Heart right ventricle (tissue), 16 donors: ENCODE measurements around the gene NEU4. TPM values are rescaled to one million over a fixed set of nuclear protein-coding genes. Genes with fewer than 3 reads are reported as not detected.

Experiments used
- ATAC-seq, 8 donors: fragments of 200-7000 bp; cut with Tn5 transposase; one replicate each; pipeline ENCODE4 v1.9.1; 2020; ENCODE audit warnings: mild to moderate bottlenecking in 8 of 8, moderate library complexity in 8 of 8, moderate number of reproducible peaks in 1 of 8
- DNase-seq, 2 donors: peaks; one replicate each; pipeline ENCODE4 v3.0.0-alpha.2; 2020
- H3K27ac ChIP-seq, 10 donors: fragments of 200-600 bp; sonication (generic) in 2 of 10; one replicate each; pipeline versions ENCODE4 v1.5.0 to v1.8.0; 2020 to 2022; ENCODE audit warnings: mild to moderate bottlenecking in 3 of 10
- H3K27me3 ChIP-seq, 7 donors: fragments of 200-600 bp; one replicate each; pipeline ENCODE4 v1.8.0; 2021 to 2022; ENCODE audit warnings: mild to moderate bottlenecking in 2 of 7
- H3K36me3 ChIP-seq, 9 donors: fragments of 200-600 bp; sonication (generic) in 1 of 9; one replicate each; pipeline versions ENCODE4 v1.5.0 to v1.8.0; 2020 to 2022; ENCODE audit warnings: mild to moderate bottlenecking in 2 of 9
- H3K4me1 ChIP-seq, 9 donors: fragments of 200-600 bp; sonication (generic) in 1 of 9; one replicate each; pipeline versions ENCODE4 v1.5.0 to v1.8.0; 2020 to 2022; ENCODE audit warnings: mild to moderate bottlenecking in 4 of 9
- H3K4me3 ChIP-seq, 10 donors: fragments of 200-600 bp; sonication (generic) in 2 of 10; one replicate each; pipeline versions ENCODE4 v1.5.0 to v1.8.0; 2020 to 2022; ENCODE audit warnings: mild to moderate bottlenecking in 7 of 10, moderate library complexity in 2 of 10
- H3K9me3 ChIP-seq, 11 donors: fragments of 200-600 bp in 10 of 11; sonication (generic) in 2 of 11; one replicate each; pipeline versions ENCODE4 v1.5.0 to v1.8.0; 2013 to 2022; ENCODE audit warnings: mild to moderate bottlenecking in 2 of 11, control low read depth in 1 of 11, moderate library complexity in 1 of 11
- WGBS, 2 donors: extraction: QIAGEN DNeasy Blood & Tissue Kit; methylation state at CpG; one replicate each; pipeline ENCODE4 v1.1.7; 2013; ENCODE audit warnings: inconsistent platforms in 1 of 2; 5-methylcytosine and 5-hydroxymethylcytosine counted together
- intact Hi-C, 10 donors: fragments of 100-400 bp; cut with DNase I; formaldehyde crosslinking; loops; one replicate each; pipeline versions ENCODE4 v1.11.1 to v1.14.2; 2022
- polyA plus RNA-seq, 2 donors: library from polyadenylated mRNA; stranded (reverse); fragments of 200-250 nt; gene quantifications; one replicate each; pipeline ENCODE4 v1.2.3, GENCODE V29; 2013
- total RNA-seq, 10 donors: library from RNA; stranded (reverse); fragmentation: NEBNext Ultra II Directional in 3 of 10; extraction: Animal tissue kit (Norgen Biotek cat#: 25700) in 3 of 10; gene quantifications; one replicate each; pipeline versions ENCODE4 v1.2.1 to v1.2.4, GENCODE V29; 2021 to 2023
- TF ChIP-seq, protein P1 (sequence below), 9 donors: fragments of 200-600 bp; sonication (generic) in 2 of 9; IDR thresholded peaks; one replicate each; pipeline versions ENCODE4 v1.5.0 to v1.8.0; 2021 to 2022; ENCODE audit warnings: antibody characterized with exemption in 9 of 9, mild to moderate bottlenecking in 5 of 9, moderate library complexity in 1 of 9
- donor health status: Arrhythmogenic right ventricular cardiomyopathy.
- donor health status: ischemic (EF 13 %, LVEDD 7.1; RV severe dilation, severe dysfunction).
- donor health status: healthy with polysubstance abuse.
- donor health status: DM: no; HTN: yes; CAD: no.
- donor health status: DM: no; HTN: no; CAD: no.
- donor health status: ischemic (EF 25% LVEDD 6.9; RV normal size, moderate dysfunction).
- donor health status: ischemic (EF 25% LVEDD 5.7; RV mildly dilated, moderate dysfunction).
- donor health status: healthy.
- donor health status: DM: yes; HTN: yes; CAD: no.
- donor health status: Ischemic cardiomyopathy.
- donor health status: ischemic (EF 35%, LVEDD 5.7; RV mildly dilated, moderate dysfunction).
- donor health status: nonischemic (EF 11% LVEDD 7.7; RV severe dilation, severe dysfunction).
- donor health status: DM: yes; HTN: yes; CAD: no.
- donor health status: PGD.
- donor health status: ischemic (EF 29% LVEDD 5.4; RV normal size, mild dysfunction).
- donor health status: nonischemic (EF 23%, LVEDD 6.1; RV moderate dilation, normal function).

NEU4 gene
- total and polyA plus RNA-seq, 12 donors = 0.07 to 1.2 (median 0.46) TPM; not detected in 2

DNA sequence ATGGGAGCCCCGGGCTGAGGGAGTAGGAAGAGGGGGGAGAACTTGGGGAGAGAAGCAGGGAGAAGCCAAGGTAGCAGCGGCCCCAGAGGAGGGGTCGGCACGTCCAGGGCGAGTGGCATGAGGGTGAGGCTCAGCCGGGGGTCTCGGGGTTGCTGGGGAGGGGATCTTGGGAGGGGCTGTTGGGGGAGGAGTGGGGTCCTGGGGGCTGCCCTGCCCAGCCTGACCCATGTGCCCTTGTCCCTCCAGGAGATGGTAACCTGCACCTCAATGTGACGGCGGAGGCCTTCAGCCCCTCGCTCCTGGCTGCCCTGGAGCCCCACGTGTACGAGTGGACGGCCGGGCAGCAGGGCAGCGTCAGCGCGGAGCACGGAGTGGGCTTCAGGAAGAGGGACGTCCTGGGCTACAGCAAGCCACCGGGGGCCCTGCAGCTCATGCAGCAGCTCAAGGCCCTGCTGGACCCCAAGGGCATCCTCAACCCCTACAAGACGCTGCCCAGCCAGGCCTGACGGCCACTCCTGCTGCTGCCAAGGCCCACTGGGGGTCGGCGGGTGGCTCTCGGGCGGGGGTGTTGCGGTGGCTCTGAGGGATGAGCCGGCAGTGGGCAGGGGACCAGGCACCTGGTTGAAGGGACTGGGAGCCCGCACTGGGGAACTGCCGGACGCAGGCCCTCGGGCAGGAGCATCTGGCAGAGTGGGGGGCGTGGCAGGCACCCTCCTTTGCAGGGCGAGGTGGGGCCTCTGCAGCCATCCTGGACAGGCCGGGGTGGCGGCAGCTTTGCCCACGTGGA lies 41.3 kb upstream of the NEU4 start:
- Histone ChIP-seq H3K27ac (no peak overlapping the region), H3K9me3 (no peaks in the 10 kb centered on the region), H3K4me1 (peaks cover 0 to 17% (median 0%) of the 10 kb centered on the region in 9 donors), H3K27me3 (peaks cover 0 to 5% (median 0%) of the 10 kb centered on the region in 7 donors), H3K36me3 (peaks cover 0 to 5% (median 0%) of the 10 kb centered on the region in 9 donors), H3K4me3 (no peak overlapping the region)
- intact Hi-C loops = no loop called here
- TF ChIP-seq, protein P1, sequence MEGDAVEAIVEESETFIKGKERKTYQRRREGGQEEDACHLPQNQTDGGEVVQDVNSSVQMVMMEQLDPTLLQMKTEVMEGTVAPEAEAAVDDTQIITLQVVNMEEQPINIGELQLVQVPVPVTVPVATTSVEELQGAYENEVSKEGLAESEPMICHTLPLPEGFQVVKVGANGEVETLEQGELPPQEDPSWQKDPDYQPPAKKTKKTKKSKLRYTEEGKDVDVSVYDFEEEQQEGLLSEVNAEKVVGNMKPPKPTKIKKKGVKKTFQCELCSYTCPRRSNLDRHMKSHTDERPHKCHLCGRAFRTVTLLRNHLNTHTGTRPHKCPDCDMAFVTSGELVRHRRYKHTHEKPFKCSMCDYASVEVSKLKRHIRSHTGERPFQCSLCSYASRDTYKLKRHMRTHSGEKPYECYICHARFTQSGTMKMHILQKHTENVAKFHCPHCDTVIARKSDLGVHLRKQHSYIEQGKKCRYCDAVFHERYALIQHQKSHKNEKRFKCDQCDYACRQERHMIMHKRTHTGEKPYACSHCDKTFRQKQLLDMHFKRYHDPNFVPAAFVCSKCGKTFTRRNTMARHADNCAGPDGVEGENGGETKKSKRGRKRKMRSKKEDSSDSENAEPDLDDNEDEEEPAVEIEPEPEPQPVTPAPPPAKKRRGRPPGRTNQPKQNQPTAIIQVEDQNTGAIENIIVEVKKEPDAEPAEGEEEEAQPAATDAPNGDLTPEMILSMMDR (IDR thresholded peaks at IDR 0.05) = no peak
- ATAC-seq = peak in 1 of 8 donors; percentile 11
- DNase-seq = peak in 1 of 2 donors; percentile 14
- WGBS, 2 donors = 93 to 97% methylated on average over 33 to 37 of the region's 37 CpGs

- TF ChIP-seq, protein P1 (IDR thresholded peaks at IDR 0.05) = no peak
- WGBS, 2 donors = 89% methylated on average over 26 to 29 of the region's 29 CpGs
These were observed 40.7 kb upstream of the NEU4 start for GRCh38 chr2:241768251-241768711.

DNA sequence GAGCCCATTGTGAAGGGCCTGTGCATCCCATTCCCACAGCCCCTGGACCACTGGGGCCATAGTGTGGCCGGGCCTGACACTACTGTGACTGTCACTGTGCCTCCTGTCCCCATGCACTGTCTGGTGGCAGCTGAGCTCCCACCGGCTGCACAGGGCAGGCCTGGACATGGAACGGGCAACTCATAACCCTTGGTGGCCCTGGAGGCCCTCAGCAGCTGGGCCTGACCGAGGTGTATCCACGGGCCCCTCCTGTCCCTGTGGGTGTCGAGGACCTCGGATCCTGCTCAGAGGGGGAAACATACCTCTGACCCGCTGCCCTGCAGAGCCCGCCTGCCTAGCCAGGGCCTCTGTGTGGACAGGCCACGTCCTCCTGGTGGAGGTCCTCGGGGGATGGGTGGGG lies 40.1 kb upstream of the NEU4 start:
- ATAC-seq (peak in 1 of 8 donors; percentile 9), DNase-seq (no peak)
- Histone ChIP-seq H3K27me3 (peaks cover 0 to 17% (median 11%) of the 10 kb centered on the region in 7 donors), H3K27ac (no peak overlapping the region), H3K4me3 (no peak overlapping the region), H3K9me3 (no peaks in the 10 kb centered on the region), H3K4me1 (peaks cover 0 to 17% (median 0%) of the 10 kb centered on the region in 9 donors), H3K36me3 (no peaks in the 10 kb centered on the region)
- 90 to 92% methylated on average over 11 of the region's 11 CpGs for WGBS, 2 donors
- TF ChIP-seq, protein P1 (IDR thresholded peaks at IDR 0.05) = no peak
- intact Hi-C loops = no loop called here

More at GRCh38 chr2:241768251-241768711, 40.7 kb upstream of the NEU4 start:
- ATAC-seq = peak in 1 of 8 donors; percentile 27
- no peak for DNase-seq
- no peak overlapping the region for H3K4me3 ChIP-seq
- H3K27me3 ChIP-seq = peaks cover 0 to 11% (median 6%) of the 10 kb centered on the region in 7 donors
- peaks cover 0 to 1% (median 0%) of the 10 kb centered on the region in 9 donors for H3K36me3 ChIP-seq
- intact Hi-C loops = no loop called here
- no peaks in the 10 kb centered on the region for H3K9me3 ChIP-seq
- H3K27ac ChIP-seq = no peak overlapping the region
- peaks cover 0 to 17% (median 0%) of the 10 kb centered on the region in 9 donors for H3K4me1 ChIP-seq

- no peaks in the 10 kb centered on the region for H3K9me3 ChIP-seq
- intact Hi-C loops = no loop called here
- peak in 2 of 8 donors; percentile 9 for ATAC-seq
- no peak for DNase-seq
- H3K4me1 ChIP-seq = peaks cover 0 to 17% (median 0%) of the 10 kb centered on the region in 9 donors
- no peaks in the 10 kb centered on the region for H3K36me3 ChIP-seq
- H3K27me3 ChIP-seq = peaks cover 0 to 27% (median 17%) of the 10 kb centered on the region in 7 donors
- H3K4me3 ChIP-seq = no peak overlapping the region
- no peak overlapping the region for H3K27ac ChIP-seq
- TF ChIP-seq, protein P1 (IDR thresholded peaks at IDR 0.05) = no peak
- 88 to 90% methylated on average over 13 of the region's 13 CpGs for WGBS, 2 donors
These were observed 39.2 kb upstream of the NEU4 start for GRCh38 chr2:241769819-241770184.
